IPS-18a (cell line): Measurements from ENCODE around the gene EEF2KMT.
"Not testable (repeated sequence)": the region's sequence is repeated elsewhere in the genome, so short reads cannot be mapped to it uniquely, and the experiment has no call there.

Experiments used
- H3K27ac ChIP-seq: one replicate; pipeline ENCODE4 v1.5.1; 2013; ENCODE audit warnings: low read length
- H3K27me3 ChIP-seq: one replicate; pipeline ENCODE4 v1.6.1; 2013; ENCODE audit warnings: mild to moderate bottlenecking, low read length; ENCODE audit not compliant: control insufficient read depth, insufficient read depth
- H3K36me3 ChIP-seq: one replicate; pipeline ENCODE4 v1.6.1; 2013; ENCODE audit warnings: low read depth, low read length; ENCODE audit not compliant: control insufficient read depth
- H3K4me1 ChIP-seq: one replicate; pipeline ENCODE4 v1.6.1; 2013; ENCODE audit warnings: low read depth, low read length; ENCODE audit not compliant: control insufficient read depth
- H3K4me3 ChIP-seq: one replicate; pipeline ENCODE4 v1.5.1; 2013; ENCODE audit warnings: low read length
- H3K9ac ChIP-seq: one replicate; pipeline ENCODE4 v1.6.1; 2013; ENCODE audit warnings: mild to moderate bottlenecking, low read length, moderate library complexity
- H3K9me3 ChIP-seq: one replicate; pipeline ENCODE4 v1.6.1; 2013; ENCODE audit warnings: low read depth, low read length; ENCODE audit not compliant: control insufficient read depth

The EEF2KMT gene

GRCh38 chr16:5044581-5044980 lies 53.0 kb downstream of the EEF2KMT start:
- not testable (repeated sequence) for H3K27me3 ChIP-seq, H3K4me3 ChIP-seq, H3K9me3 ChIP-seq, H3K9ac ChIP-seq, H3K4me1 ChIP-seq, H3K36me3 ChIP-seq, H3K27ac ChIP-seq

GRCh38 chr16:5044011-5044540 lies 53.5 kb downstream of the EEF2KMT start:
- Histone ChIP-seq H3K9ac (no peak overlapping the region), H3K27me3 (no peaks in the 10 kb centered on the region), H3K4me3 (no peak overlapping the region), H3K9me3 (no peaks in the 10 kb centered on the region), H3K4me1 (no peaks in the 10 kb centered on the region), H3K36me3 (no peaks in the 10 kb centered on the region), H3K27ac (no peak overlapping the region)

- Histone ChIP-seq H3K4me1 (no peaks in the 10 kb centered on the region), H3K9ac (no peak overlapping the region), H3K4me3 (no peak overlapping the region), H3K27me3 (no peaks in the 10 kb centered on the region), H3K27ac (no peak overlapping the region), H3K36me3 (no peaks in the 10 kb centered on the region), H3K9me3 (no peaks in the 10 kb centered on the region)
Observed at GRCh38 chr16:5042574-5043171, 54.9 kb downstream of the EEF2KMT start.

- no peak overlapping the region for H3K27ac ChIP-seq
- no peaks in the 10 kb centered on the region for H3K36me3 ChIP-seq
- no peaks in the 10 kb centered on the region for H3K27me3 ChIP-seq
- no peaks in the 10 kb centered on the region for H3K9me3 ChIP-seq
- peaks cover under 1% of the 10 kb centered on the region for H3K4me1 ChIP-seq
- H3K9ac ChIP-seq, result no peak overlapping the region
- H3K4me3 ChIP-seq, result no peak overlapping the region
Observed at GRCh38 chr16:5041600-5042133, 55.9 kb downstream of the EEF2KMT start.

GRCh38 chr16:5040451-5040850 lies 57.1 kb downstream of the EEF2KMT start:
- no peaks in the 10 kb centered on the region for H3K36me3 ChIP-seq
- no peaks in the 10 kb centered on the region for H3K27me3 ChIP-seq
- H3K9ac ChIP-seq, result no peak overlapping the region
- H3K27ac ChIP-seq, result no peak overlapping the region
- no peaks in the 10 kb centered on the region for H3K9me3 ChIP-seq
- peaks cover 5% of the 10 kb centered on the region for H3K4me1 ChIP-seq
- H3K4me3 ChIP-seq, result no peak overlapping the region

- Histone ChIP-seq H3K36me3 (no peaks in the 10 kb centered on the region), H3K27ac (no peak overlapping the region), H3K9me3 (no peaks in the 10 kb centered on the region), H3K27me3 (peaks cover 7% of the 10 kb centered on the region), H3K4me3 (no peak overlapping the region), H3K4me1 (peaks cover 5% of the 10 kb centered on the region), H3K9ac (no peak overlapping the region)
Observed at GRCh38 chr16:5036228-5037156, 61.1 kb downstream of the EEF2KMT start.

- peaks cover 7% of the 10 kb centered on the region for H3K27me3 ChIP-seq
- H3K9ac ChIP-seq, result no peak overlapping the region
- H3K4me3 ChIP-seq, result no peak overlapping the region
- peaks cover 5% of the 10 kb centered on the region for H3K4me1 ChIP-seq
- no peaks in the 10 kb centered on the region for H3K36me3 ChIP-seq
- no peak overlapping the region for H3K27ac ChIP-seq
- H3K9me3 ChIP-seq, result no peaks in the 10 kb centered on the region
Observed at GRCh38 chr16:5035909-5036227, 61.7 kb downstream of the EEF2KMT start.
